Activated CD8-positive, alpha-beta memory T cell treated with anti-CD3 and anti-CD28 coated beads, Interleukin-2, amount 50 U/mL, for 1 hour (primary cell): ENCODE data around the gene ABCC11.
"Not testable (repeated sequence)": the region's sequence is repeated elsewhere in the genome, so short reads cannot be mapped to it uniquely, and the experiment has no call there.

Experiments
- DNase-seq: peaks from one replicate; pipeline ENCODE4 v3.0.0-alpha.2; 2020; ENCODE audit errors: extremely low read depth

Gene ABCC11

DNA sequence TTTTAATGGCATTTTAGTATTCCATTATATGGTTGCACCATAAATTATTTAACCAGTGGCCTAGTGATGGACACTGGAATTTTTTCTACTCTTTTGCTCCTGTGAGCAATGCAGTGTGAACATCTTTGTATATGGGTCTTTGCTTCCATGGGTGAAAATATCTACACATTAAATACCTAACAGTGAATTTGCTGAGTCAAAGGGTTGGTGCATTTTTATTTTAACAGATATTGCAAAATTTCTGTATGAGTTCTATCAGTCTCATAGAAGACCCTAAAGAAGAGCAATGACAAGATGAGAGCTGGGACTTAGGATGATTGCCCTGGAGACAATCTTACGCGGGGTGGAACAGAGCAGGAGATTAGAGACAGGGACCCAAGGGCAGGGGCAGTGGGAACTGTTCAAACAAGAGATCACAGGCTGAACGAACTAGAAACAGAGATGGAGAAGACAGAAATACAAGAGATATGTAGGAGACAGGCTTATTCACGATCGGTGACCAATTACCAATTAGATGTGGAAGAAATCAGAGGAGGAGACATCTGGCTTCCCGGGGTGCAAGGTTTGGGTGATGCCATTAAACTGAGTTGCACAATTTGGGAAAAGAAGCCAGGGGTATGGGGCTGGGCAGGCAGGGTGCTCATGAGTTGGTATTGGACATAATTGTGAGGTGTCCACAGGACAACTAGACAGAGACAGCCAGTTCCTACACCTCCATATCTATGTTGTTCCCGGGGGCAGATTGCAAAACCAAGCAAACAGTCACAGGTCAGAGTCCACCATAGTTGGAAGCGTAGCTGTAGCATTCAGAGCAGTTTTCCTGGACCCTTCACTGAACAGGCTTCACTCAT, 43.1 kb downstream of the ABCC11 start:
- DNase-seq: no peak

GRCh38 chr16:48201515-48202201, 45.7 kb downstream of the ABCC11 start:
- no peak for DNase-seq

- no peak for DNase-seq
Observed at GRCh38 chr16:48197294-48197693, 50.0 kb downstream of the ABCC11 start.

- no peak for DNase-seq
Observed at GRCh38 chr16:48194828-48195556, 52.3 kb downstream of the ABCC11 start.

DNA sequence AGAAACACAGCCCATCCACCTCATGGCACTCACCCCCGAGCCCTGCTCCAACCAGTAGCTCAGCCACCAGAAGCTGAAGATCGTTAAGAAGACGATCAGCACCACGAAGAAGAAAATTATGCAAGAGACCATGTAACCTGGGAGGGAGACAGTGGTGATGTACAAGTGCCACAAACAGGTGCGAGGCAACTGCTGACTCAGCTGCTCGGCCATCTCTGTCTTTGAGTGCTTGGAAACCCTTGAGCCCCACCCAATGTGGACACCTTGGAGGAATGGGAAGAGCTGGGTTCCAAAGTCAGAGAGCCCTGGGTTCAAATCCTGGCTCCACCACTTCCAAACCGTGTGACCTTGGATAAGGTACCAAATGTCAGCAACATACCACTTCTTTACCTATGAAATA, 53.5 kb downstream of the ABCC11 start:
- no peak for DNase-seq

GRCh38 chr16:48188449-48189102, 58.8 kb downstream of the ABCC11 start:
- DNase-seq: no peak

GRCh38 chr16:48187779-48188178, 59.6 kb downstream of the ABCC11 start:
- no peak for DNase-seq

GRCh38 chr16:48184681-48185080, 62.7 kb downstream of the ABCC11 start:
- DNase-seq: no peak

DNA sequence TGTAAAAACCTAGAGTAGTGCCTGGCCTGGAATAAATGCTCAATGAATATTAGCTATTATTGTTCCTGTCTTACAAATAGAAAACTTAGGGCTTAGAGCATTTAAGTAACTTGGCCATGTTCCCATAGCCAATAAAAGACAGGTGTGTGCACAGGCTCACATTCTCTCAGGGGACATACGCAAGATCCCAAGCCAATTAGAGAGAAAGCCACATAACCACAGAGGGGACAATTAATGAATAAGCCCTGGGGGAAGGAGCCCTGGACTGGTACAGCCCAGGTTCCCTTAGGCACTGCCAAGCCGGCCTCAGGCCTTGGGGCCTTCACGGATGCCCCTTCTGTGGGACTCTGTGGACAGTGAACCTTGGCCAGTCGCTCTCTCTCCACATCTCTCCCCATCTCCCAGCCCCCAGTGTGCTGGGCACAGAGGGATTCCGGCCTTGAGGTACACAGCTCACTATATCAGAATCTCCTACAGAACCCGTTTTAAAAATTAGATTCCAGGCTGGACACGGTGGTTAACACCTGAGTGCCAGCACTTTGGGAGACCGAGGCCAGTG, 64.3 kb downstream of the ABCC11 start:
- DNase-seq: no peak

- not testable (repeated sequence) for DNase-seq
Observed at GRCh38 chr16:48181746-48182520, 65.4 kb downstream of the ABCC11 start.

DNA sequence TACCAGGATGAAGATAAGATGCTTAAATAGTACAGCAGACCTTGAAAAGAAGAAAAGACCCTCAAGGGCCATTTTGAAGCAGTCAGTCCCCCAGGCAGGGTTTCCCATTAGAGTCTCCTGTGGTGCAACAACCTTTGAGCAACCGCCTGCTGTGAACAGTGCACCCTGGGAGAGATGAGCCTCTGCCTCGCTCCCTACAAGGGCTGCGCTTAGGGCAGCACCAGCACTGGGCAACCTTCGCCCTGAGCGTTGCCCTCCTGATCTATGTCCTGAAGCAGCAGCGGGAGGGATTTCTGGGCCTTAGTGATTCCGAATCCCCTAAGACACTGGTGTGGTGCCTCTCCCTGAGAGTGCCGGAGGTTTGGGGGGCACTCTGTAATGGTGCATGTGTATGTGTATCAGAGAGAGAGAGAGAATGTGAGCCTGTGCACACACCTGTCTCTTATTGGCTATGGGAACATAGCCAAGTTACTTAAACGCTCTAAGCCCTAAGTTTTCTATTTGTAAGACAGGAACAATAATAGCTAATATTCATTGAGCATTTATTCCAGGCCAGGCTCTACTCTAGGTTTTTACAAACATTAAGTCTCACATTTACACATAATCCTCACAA, 66.4 kb downstream of the ABCC11 start:
- DNase-seq: no peak

DNA sequence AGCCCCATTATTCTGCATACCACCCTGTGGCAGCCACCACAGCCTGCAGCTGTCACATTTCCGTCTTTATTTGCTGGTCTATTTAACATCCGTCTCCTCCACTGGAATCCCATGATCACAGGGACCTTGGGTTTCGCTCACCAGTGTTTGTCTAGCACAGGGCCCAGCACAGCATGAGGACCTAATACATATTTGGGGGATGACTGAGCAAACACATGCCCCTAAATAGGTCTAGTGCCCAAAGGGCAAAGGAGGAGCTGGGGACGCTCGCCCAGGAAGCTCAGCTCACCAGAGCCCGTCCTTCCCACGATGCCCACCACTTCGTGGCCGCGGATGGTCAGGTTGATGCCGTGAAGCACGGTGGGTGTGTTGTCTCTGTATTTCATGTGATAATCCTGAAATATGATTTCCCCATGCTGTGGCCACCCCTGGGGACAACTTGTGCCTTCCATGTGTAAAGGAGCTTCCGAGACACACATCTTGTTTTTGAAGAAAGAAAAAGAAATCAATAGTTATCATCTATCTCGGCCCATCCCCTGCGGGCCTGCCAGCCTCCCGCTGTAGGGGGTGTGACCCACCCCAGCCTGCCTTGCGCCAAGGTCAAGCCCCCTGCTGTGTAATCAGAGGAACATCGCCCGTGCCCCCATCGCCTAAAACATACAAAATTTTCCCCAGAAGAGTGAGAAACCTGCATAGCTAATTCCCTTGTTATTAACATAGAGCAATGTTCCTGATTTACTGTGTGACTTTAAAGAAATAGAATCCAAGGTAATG, 70.5 kb downstream of the ABCC11 start:
- no peak for DNase-seq

DNA sequence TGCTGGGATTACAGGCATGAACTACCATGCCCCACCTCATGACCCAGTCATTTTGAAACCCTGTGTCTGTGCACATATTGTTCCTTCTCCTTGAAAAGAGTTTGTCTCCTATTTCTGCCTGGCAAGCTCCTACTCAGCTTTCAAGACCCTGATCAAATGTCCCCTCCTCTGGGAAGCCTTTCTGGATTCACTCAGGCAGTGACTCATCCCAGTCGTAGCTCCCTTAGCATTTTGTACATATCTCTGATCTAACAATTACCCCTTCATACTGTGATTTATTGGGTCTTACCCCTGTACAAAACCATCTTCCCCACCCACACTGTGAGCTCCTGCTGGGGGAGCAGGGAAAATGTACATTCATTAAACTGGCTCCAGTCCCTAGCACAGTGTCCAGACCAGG, 73.5 kb downstream of the ABCC11 start:
- DNase-seq: no peak

GRCh38 chr16:48172682-48173081, 74.7 kb downstream of the ABCC11 start:
- DNase-seq: no peak

DNA sequence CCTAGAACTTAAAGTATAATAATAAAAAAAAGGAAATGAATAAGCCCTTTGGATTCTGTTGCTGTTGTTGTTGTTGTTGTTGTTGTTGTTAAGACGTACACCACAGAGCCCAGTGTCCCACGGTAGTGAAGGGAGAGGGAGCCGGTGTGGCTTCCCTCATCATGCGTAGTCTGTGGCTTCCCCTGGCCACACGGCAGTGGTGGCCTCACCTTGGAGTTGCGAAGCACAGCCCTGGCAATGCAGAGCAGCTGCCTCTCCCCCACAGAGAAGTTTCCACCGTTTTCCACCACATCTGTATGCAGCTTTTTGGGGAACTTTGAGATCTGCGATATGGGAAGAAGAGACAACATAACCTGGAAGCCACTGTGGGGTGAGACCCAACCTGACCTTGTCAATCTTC, 77.4 kb downstream of the ABCC11 start:
- DNase-seq: no peak

DNA sequence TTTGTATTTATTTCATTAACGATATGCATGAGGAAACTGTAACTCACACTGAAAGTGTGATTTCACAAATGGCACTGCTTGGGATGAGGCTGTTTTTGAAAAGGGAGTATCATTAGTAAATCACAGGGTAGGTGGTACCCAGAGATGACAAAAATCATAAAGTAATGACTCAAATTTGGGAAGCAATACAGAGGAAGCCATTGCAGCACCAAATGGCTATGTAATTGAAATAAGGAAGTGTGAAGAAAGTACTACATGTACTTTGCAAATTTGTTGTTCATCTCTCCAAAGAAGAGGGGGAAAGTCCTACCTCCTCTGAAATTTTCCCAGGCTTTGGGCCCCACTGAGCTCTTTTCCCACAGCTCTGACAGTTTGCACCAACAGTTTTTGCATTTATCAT, 79.3 kb downstream of the ABCC11 start:
- no peak for DNase-seq

GRCh38 chr16:48166617-48167016, 80.7 kb downstream of the ABCC11 start:
- not testable (repeated sequence) for DNase-seq

GRCh38 chr16:48165961-48166578, 81.3 kb downstream of the ABCC11 start:
- no peak for DNase-seq
